ENCODE measurements around the gene GCGR.
A peak's percentile ranks its signal among the peaks of the same experiment; 100 is the strongest.
"Not testable (repeated sequence)": the region's sequence is repeated elsewhere in the genome, so short reads cannot be mapped to it uniquely, and the experiment has no call there.

Gene GCGR

GRCh38 chr17:81833160-81833920, 29.4 kb downstream of the GCGR start, which contains the start of gene MCRIP1:
Gene MCRIP1 (minus strand): TSS chr17:81833291. CDS start chr17:81824506, 8,785 bp downstream.
- DNase-seq, result peak; percentile 89

DNA sequence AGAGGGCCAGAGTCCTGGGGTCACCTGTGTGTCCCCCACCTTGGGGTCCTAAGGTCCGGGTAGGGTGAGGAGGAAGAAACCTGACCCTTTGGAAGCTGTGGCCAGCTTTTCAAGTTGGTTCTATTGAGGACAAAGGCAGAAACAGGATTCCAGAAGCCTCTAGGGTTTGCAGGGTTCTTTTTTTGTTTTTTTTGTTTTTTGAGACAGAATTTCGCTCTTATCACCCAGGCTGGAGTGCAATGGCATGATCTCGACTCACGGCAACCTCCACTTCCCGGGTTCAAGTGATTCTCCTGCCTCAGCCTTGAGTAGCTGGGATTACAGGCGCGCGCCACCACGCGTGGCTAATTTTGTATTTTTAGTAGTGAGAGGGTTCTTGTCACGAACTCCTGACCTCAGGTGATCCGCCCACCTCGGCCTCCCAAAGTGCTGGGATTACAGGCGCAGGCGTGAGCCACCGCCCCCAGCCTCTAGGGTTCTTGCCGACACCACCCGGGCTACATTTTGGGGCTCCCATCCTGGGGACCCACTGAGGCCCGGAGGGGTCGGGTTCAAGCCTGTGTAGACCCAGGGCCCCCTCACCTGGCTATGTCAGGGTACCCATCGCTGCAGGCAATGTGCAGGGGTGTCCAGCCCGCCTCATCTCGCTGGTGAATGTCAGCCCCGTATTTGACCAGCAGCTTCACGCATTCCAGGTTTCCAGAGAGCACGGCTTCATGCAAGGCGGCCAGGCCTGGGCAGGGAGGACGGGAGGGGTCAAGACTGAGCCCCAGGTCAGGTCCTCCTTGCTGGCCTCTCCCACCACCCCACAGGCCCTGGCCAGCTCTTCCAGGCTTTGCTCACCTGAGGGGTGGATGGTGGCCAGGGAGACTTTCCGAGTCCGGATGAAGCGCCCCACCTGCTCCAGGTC, 30.2 kb downstream of the GCGR start:
- DNase-seq, result no peak

GRCh38 chr17:81834831-81835267, 30.9 kb downstream of the GCGR start, which contains the start of gene PPP1R27:
Gene PPP1R27 (minus strand): TSS chr17:81835050. CDS start chr17:81834953, 97 bp downstream.
- no peak for DNase-seq

DNA sequence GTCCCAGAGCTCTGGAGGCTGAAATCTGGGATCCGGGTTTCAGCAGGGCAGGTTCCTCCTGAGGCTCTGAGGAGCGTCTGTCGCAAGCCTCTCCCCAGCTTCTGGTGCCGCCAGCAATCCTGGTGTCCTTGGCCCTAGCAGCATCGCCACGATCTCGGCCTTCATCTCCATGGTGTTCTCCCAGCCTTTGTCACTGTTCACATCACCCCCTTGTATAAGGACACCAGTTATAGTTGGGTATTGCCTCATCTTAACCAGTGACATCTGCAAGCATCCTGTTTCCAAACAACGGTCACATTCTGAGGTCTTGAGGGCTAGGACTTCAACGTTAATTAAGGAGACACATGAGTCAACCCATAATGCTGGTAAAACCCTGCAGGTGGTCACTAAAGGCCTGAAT, 33.7 kb downstream of the GCGR start:
- DNase-seq, result no peak

GRCh38 chr17:81838753-81839255, 34.9 kb downstream of the GCGR start:
- DNase-seq, result no peak

- no peak for DNase-seq
Observed at GRCh38 chr17:81839301-81839700, 35.4 kb downstream of the GCGR start.

DNA sequence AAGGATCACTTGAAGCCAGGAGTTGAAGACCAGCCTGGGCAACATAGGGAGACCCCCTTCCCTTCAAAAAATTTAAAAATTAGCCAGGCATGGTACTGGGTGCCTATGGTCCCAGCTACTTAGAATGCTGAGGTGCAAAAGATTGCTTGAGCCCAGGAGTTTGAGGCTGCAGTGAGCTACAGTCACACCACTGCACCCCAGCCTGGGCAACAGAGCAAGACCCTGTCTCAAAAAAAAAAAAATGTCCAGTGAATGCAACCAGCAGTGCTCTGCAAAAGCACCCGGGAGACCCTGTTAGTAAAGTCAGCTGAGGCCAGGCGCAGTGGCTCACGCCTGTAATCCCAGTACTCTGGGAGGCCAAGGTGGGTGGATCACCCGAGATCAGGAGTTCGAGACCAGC, 36.1 kb downstream of the GCGR start:
- not testable (repeated sequence) for DNase-seq

GRCh38 chr17:81840826-81841778, 37.2 kb downstream of the GCGR start:
- no peak for DNase-seq

- no peak for DNase-seq
Observed at GRCh38 chr17:81841866-81842265, 37.9 kb downstream of the GCGR start.

GRCh38 chr17:81842378-81842724, 38.4 kb downstream of the GCGR start:
- DNase-seq, result no peak

- no peak for DNase-seq
Observed at GRCh38 chr17:81842725-81843504, 39.0 kb downstream of the GCGR start.

DNA sequence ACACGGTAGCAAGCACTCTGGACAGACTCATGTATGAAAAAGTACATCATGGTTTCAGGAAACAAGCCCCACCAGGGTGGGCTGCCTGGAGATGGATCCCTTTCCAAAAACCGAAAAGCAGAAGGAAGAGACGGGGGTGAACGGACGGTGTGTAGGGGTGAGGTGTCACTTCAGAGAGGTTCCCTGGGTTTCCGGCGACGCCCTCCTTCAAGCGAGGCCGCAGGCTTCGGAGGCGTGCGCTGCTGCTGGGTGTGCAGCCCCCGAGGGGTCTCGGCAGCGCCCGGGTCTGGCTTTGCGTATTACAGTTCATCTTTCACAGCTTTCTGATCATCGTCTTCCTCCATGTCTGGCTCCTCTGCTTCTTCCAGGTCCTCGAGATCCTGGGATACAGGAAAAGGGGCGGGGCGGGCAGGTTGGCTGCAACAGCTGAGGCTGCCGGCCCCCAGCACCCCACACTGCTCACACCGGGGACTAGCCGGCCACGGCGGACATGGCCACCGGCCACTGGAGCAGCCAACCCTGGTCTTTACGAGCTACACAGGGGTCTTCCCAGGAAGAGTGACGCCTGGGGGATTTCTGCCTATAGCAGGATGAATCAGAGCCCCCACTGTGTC, 39.9 kb downstream of the GCGR start:
- DNase-seq, result no peak

DNA sequence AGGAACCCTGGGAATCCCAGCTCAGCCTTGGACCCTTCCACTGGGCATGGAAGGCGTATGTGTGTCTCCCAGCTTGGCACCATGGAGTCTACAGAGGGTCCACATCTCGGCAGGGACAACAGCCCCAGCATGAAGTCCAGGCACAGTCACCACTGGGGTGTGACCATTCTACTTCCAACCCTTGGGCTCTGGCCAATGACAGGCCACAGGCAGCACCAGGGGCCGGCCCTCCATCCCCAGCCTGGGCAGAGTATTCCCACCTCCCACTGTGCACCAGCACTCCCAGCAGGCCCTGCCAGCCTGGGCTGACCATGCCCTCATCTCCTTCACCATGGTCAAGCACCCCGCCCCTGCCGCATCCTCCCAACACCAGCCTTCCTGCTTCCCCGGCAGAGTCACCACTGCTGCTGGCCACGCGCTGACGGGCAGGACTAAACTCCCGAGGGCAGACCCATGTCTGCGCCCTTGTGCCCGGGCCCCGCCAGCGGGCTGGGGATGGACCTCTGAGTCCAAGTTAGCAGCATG, 40.4 kb downstream of the GCGR start:
- DNase-seq, result no peak

DNA sequence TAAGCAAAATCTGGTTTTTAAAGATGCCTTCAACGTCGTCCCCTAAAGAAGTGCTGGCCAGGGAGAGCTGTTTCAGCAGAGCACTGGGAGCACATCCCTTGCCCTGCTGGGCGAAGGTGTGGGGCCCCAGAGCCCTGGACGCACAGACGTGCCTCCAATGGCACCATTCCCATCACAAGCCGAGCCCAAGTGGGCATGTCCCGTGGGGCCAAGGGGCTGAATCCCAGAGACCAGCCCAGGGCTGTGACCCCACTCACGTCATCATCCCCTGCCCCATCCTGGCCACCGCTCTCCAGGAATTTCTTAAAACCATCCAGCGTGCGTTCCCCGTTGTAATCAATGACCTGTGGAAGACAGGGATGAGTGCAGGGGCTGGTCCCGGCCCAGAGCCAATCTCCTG, 40.9 kb downstream of the GCGR start:
- DNase-seq, result no peak

- no peak for DNase-seq
Observed at GRCh38 chr17:81845361-81845760, 41.4 kb downstream of the GCGR start.

DNA sequence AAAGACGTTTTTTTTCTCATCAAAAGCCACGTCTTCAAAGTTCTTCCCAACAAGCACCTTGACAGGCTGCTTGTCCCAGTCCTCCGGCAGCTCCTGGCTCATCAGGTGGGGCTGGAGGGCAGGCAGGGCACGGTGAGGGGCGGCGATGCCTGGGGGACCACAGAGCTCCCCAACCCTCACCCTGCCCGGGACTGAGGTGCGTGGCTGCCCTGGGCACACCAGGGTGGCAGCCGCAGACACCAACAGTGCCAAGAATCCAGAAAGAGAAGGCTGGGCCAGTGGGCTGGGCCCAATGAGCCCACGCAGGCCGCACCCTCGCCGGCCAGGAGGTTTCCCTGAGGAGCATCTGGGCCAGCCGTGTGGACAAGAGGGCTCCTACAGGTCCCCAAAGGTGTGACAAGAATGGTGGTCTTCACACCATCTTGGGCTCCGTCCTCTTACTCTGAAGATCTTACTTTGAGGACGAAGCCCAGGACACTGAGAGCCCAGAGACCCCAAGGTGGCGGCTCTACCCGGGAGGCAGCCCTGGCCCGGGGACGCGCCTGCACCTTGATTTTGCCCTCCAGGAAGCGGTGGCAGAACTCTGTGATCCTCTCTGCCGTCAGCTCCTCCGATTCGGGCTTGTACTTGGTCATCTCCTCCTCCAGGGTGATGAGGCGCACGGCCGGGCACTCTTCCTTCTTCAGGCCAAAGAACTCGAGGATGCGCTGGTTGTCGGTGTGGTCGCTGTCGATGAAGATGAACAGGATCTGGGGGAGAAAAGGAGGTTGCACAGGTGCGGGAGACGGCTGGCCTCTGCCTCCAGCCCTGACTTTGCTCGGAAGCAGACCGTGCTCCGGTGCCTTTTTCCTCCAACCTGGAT, 42.2 kb downstream of the GCGR start:
- DNase-seq, result no peak

DNA sequence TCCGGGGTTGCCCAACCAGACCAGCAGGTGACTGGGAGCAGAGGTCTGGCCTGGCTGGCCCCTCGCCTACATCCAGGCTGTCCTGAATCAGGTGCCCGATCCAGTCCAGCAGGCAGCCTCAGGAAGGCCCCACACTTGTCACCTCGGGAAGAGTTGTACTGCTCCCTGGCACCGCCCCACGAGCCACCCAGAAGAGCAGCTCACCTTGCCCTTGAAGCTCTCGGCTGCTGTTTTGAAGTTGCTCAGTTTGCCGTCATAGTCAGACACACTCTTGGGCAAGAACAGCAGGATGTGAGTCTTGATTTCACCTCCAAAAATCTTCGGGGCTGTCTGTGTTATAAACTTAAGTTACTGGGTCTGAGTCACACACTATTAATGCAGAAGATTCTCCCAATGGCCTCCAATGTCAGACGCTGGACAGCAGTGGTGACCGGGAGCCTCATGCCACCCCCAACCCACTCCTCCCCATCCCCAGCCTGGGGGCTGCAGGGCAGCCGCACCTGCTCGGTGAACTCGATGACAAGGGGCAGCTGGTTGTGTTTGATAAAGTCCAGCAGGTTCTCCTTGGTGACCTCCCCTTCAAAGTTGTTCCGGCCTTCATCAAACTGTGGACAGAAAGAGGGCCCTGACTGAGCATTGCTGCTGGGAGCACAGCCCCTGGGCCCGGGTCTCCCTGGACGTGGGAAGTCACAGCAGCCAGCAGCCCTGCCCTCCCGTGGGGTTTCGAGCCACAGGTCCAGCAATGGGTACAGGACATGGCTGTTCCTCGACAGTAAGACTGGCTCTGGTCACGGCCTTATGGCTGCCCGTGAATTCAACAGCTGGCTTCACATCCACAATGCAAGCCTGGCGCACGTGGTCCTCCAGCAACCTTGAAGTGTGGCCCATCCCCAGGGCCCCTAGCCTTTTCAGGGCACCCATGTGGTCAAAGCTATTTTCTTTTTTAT, 43.1 kb downstream of the GCGR start:
- DNase-seq, result no peak

GRCh38 chr17:81849457-81849856, 45.5 kb downstream of the GCGR start:
- no peak for DNase-seq

DNA sequence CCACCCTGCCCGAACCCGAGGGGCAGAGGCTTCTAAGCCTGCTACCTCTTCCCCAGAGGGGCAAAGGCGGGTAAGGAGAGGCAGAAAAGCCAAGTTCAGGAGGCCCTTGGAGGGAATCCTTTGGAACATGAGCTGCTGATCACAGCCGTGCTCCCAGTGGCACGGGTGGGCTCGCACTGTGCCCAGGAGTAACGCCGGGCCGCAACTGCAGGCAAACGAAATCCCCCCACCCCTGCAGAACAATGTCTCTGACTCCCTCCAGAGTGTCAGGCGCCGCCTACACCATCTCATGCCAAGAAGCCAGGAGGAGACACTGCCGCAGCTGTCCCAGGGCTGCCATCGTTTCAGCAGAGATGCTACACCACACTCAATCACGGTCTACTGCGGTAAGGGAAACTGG, 47.5 kb downstream of the GCGR start:
- no peak for DNase-seq
